ENCODE measurements around the gene CCDC169.
"Not testable (repeated sequence)": the region's sequence is repeated elsewhere in the genome, so short reads cannot be mapped to it uniquely, and the experiment has no call there.

Gene CCDC169

GRCh38 chr13:36329361-36329760 lies 31.7 kb upstream of the CCDC169 start:
- TF ChIP-seq CTCF (IDR thresholded peaks at IDR 0.05; ENCODE audit: low read depth, low read length, missing control alignments) = no peak
- DNase-seq (ENCODE audit: extremely low read depth, low read depth) = no peak
- H3K4me3 ChIP-seq (replicated peaks; ENCODE audit: low read depth, low read length) = no peak overlapping the region

DNA sequence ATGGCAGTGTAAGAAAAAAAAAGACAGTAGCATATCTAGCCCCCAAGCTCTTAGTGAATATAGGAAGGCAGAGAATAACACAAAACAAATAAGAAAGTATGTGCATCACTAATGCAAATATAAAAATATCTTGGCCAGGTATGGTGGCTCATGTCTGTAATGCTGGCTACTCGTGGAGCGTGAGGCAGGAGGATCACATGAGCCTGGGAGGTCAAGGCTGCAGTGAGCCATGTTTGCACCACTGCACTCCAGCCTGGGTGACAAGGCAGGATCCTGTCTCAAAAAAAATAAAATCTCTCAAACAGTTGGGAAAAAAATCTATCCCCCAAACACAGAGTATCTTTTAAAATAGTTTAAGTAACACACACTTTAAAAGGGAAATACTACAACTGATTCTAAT lies 31.2 kb upstream of the CCDC169 start:
- no peak for TF ChIP-seq CTCF (IDR thresholded peaks at IDR 0.05; ENCODE audit: low read depth, low read length, missing control alignments)
- no peak overlapping the region for H3K4me3 ChIP-seq (replicated peaks; ENCODE audit: low read depth, low read length)
- DNase-seq (ENCODE audit: extremely low read depth, low read depth) = no peak

DNA sequence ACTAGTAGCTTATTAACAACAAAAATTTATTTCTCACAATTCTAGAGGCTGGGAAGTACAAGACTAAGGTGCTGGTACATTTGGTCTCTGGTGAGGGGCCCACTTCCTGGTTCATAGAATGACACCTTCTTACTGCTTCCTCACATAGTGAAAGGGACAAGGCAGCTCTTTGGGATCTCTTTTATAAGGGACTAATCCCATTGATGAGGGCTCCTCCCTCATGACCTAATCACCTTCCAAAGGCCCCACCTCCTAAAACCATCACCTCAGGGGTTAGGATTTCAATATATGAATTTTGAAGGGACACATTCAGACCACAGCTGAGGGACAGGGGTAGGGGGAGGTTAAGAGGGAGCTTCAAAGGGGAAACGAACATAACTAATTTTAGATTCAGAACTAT lies 28.3 kb upstream of the CCDC169 start:
- no peak overlapping the region for H3K4me3 ChIP-seq (replicated peaks; ENCODE audit: low read depth, low read length)
- no peak for TF ChIP-seq CTCF (IDR thresholded peaks at IDR 0.05; ENCODE audit: low read depth, low read length, missing control alignments)
- no peak for DNase-seq (ENCODE audit: extremely low read depth, low read depth)

DNA sequence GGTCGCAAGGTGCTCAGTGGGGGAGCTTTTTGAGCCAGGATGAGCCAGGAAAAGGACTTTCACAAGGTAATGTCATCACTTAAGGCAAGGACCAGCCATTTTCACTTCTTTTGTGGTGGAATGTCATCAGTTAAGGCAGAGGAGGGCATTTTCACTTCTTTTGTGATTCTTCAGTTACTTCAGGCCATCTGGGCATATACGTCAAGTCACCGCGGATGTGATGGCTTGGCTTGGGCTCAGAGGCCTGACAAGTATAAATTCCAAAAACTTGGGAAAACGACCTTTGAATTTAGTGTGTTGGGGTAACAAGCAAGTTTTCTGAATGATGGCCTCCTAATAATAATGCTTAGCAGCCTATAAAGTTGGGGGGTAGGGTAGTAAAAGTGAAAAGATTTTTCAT lies 27.3 kb upstream of the CCDC169 start:
- not testable (repeated sequence) for H3K4me3 ChIP-seq (replicated peaks; ENCODE audit: low read depth, low read length); DNase-seq (ENCODE audit: extremely low read depth, low read depth)

GRCh38 chr13:36323951-36324566 lies 26.4 kb upstream of the CCDC169 start:
- no peak for TF ChIP-seq CTCF (IDR thresholded peaks at IDR 0.05; ENCODE audit: low read depth, low read length, missing control alignments)
- DNase-seq (ENCODE audit: extremely low read depth, low read depth) = no peak
- H3K4me3 ChIP-seq (replicated peaks; ENCODE audit: low read depth, low read length) = no peak overlapping the region

DNA sequence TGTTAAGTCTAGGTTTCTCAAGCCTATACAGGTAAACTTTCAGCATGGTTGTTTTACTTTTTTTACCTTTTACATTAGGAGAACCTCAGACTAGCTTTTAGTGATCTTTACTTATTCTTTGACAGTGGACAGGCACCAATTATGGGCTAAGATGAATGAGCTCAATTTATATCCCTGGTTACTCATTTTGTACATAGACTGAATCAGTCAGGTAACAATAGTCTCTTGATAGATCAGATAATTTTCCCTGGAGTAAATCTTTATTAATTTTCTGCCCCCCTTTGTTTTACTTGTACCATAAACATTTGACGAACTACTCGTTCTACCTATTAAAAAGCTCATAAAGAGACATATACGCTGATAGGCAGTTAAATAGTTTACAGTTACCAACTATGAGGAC lies 25.8 kb upstream of the CCDC169 start:
- H3K4me3 ChIP-seq (replicated peaks; ENCODE audit: low read depth, low read length) = no peak overlapping the region
- no peak for DNase-seq (ENCODE audit: extremely low read depth, low read depth)
- no peak for TF ChIP-seq CTCF (IDR thresholded peaks at IDR 0.05; ENCODE audit: low read depth, low read length, missing control alignments)

DNA sequence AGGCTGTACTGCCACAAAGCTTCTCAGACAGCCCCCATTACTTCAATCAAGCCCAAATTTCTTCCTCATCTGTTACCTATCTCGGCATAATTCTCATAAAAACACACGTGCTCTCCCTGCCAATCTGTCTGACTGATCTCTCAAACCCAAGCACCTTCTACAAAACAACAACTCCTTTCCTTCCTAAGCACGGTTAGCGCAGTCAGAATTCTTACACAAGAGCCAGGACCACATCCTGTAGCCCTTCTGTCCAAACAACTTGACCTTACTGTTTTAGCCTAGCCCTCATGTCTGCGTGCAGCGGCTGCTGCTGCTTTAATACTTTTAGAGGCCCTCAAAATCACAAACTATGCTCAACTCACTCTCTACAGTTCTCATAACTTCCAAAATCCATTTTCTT lies 22.2 kb upstream of the CCDC169 start:
- not testable (repeated sequence) for DNase-seq (ENCODE audit: extremely low read depth, low read depth); H3K4me3 ChIP-seq (replicated peaks; ENCODE audit: low read depth, low read length)
